CD4-positive, alpha-beta T cell (primary cell): ENCODE measurements around the gene RIMS1. TPM values are rescaled to one million over a fixed set of nuclear protein-coding genes. Genes with fewer than 3 reads are reported as not detected.

Experiments used
- ATAC-seq: fragments of 200-7000 bp; cut with Tn5 transposase; one replicate; pipeline ENCODE4 v1.10.0; 2022; ENCODE audit warnings: mild to moderate bottlenecking; ENCODE audit not compliant: poor library complexity
- CTCF ChIA-PET: fragments of 350-600 bp; sonication (Branson Sonifier 250); formaldehyde crosslinking; loops from one replicate; lab custom pipeline; 2021; ENCODE audit warnings: antibody characterized with exemption, inconsistent platforms; lab: Charles Lee
- POLR2A ChIA-PET: fragments of 350-600 bp; sonication (Branson Sonifier 250); formaldehyde crosslinking; loops from one replicate; lab custom pipeline; 2021; ENCODE audit warnings: antibody characterized with exemption, inconsistent platforms; lab: Charles Lee
- DNase-seq, 14 experiments: peaks; one replicate each; pipeline ENCODE4 v3.0.0-alpha.2; 2013 to 2020; ENCODE audit warnings: mixed read lengths in 2 of 14
- H3K27ac ChIP-seq, 2 donors: one replicate each; pipeline versions ENCODE4 v1.5.1 to v1.7.0; 2013; ENCODE audit warnings: low read length in 2 of 2, low read depth in 1 of 2, mild to moderate bottlenecking in 1 of 2
- H3K27me3 ChIP-seq, 2 experiments: 1 replicate in 1 of 2; 2 replicates in 1 of 2; pipeline versions ENCODE4 v1.6.1 to v1.7.0; 2013; ENCODE audit warnings: low read length in 2 of 2, control low read depth in 1 of 2, mild to moderate bottlenecking in 1 of 2, moderate library complexity in 1 of 2; ENCODE audit not compliant: insufficient read depth in 2 of 2, control insufficient read depth in 1 of 2
- H3K36me3 ChIP-seq: one replicate; pipeline ENCODE4 v1.6.1; 2013; ENCODE audit warnings: low read length, control low read depth; ENCODE audit not compliant: insufficient read depth
- H3K4me1 ChIP-seq: one replicate; pipeline ENCODE4 v1.6.1; 2013; ENCODE audit warnings: low read length, control low read depth; ENCODE audit not compliant: insufficient read depth
- H3K4me3 ChIP-seq: one replicate; pipeline ENCODE4 v1.5.1; 2013; ENCODE audit warnings: mild to moderate bottlenecking, low read length, moderate library complexity
- H3K9me3 ChIP-seq, 2 experiments: 1 replicate in 1 of 2; 2 replicates in 1 of 2; pipeline versions ENCODE4 v1.6.1 to v1.7.0; 2013; ENCODE audit warnings: low read length in 2 of 2, mild to moderate bottlenecking in 2 of 2, control low read depth in 1 of 2, moderate library complexity in 1 of 2; ENCODE audit not compliant: control insufficient read depth in 1 of 2, insufficient read depth in 1 of 2
- H3K27ac Mint-ChIP-seq: one replicate; pipeline ENCODE4 v1.8.0; 2020; ENCODE audit warnings: mixed read lengths
- H3K27me3 Mint-ChIP-seq: one replicate; pipeline ENCODE4 v1.8.0; 2021; ENCODE audit warnings: mixed read lengths
- H3K36me3 Mint-ChIP-seq: one replicate; pipeline ENCODE4 v1.8.0; 2021; ENCODE audit warnings: low read depth, mixed read lengths
- H3K4me1 Mint-ChIP-seq: one replicate; pipeline ENCODE4 v1.8.0; 2021; ENCODE audit warnings: low read depth, mixed read lengths
- H3K4me3 Mint-ChIP-seq: one replicate; pipeline ENCODE4 v1.8.0; 2020; ENCODE audit warnings: mild to moderate bottlenecking, mixed read lengths
- H3K9me3 Mint-ChIP-seq: one replicate; pipeline ENCODE4 v1.8.0; 2020; ENCODE audit warnings: mixed read lengths
- CTCF ChIP-seq: fragments of 200-600 bp; IDR thresholded peaks from one replicate; pipeline ENCODE4 v1.8.0; 2022; ENCODE audit warnings: antibody characterized with exemption, mild to moderate bottlenecking
- intact Hi-C, 2 experiments: fragments of 100-400 bp; cut with DNase I in 1 of 2; cut with micrococcal nuclease in 1 of 2; formaldehyde crosslinking; loops; one replicate each; pipeline versions ENCODE4 v1.15.1 to v1.9.0; 2023 to 2025; cut with DNase I, micrococcal nuclease
- total RNA-seq, 174 experiments: library from RNA in 2 of 174; stranded (reverse) in 2 of 174; gene quantifications; one replicate each; pipeline ENCODE4 v1.2.3 and lab custom pipeline; 2021 to 2026

The RIMS1 gene
- total RNA-seq, 2 experiments from 2014 or later: not detected

GRCh38 chr6:71852948-71853347 lies 33.4 kb upstream of the RIMS1 start:
- Mint-ChIP-seq H3K27ac (no peak overlapping the region), H3K9me3 (peaks cover 4% of the 10 kb centered on the region), H3K27me3 (no peaks in the 10 kb centered on the region), H3K4me3 (no peak overlapping the region), H3K4me1 (no peaks in the 10 kb centered on the region), H3K36me3 (no peaks in the 10 kb centered on the region)
- ChIA-PET POLR2A (no interaction called here), CTCF (no interaction called here)
- Histone ChIP-seq H3K4me1 (no peaks in the 10 kb centered on the region), H3K9me3 (peaks cover 0 to 5% of the 10 kb centered on the region in 2 experiments), H3K4me3 (no peak overlapping the region), H3K27me3 (no peaks in the 10 kb centered on the region), H3K27ac (no peak overlapping the region), H3K36me3 (no peaks in the 10 kb centered on the region)
- DNase-seq: no peak
- no peak for ATAC-seq
- TF ChIP-seq CTCF: no peak
- intact Hi-C loops: no loop called here

- Histone ChIP-seq H3K36me3 (no peaks in the 10 kb centered on the region), H3K27me3 (no peaks in the 10 kb centered on the region), H3K4me3 (no peak overlapping the region), H3K4me1 (no peaks in the 10 kb centered on the region), H3K9me3 (peaks cover 0 to 5% of the 10 kb centered on the region in 2 experiments), H3K27ac (no peak overlapping the region)
- H3K27me3 Mint-ChIP-seq: no peaks in the 10 kb centered on the region
- H3K36me3 Mint-ChIP-seq: no peaks in the 10 kb centered on the region
- CTCF ChIA-PET: no interaction called here
- no peaks in the 10 kb centered on the region for H3K4me1 Mint-ChIP-seq
- H3K27ac Mint-ChIP-seq: no peak overlapping the region
- POLR2A ChIA-PET: no interaction called here
- ATAC-seq (no peak), DNase-seq (no peak)
- no peak overlapping the region for H3K4me3 Mint-ChIP-seq
- intact Hi-C loops: no loop called here
- H3K9me3 Mint-ChIP-seq: peaks cover 4% of the 10 kb centered on the region
- TF ChIP-seq CTCF: no peak
Measured at GRCh38 chr6:71855406-71855805, 30.9 kb upstream of the RIMS1 start.

- no peak overlapping the region for H3K27ac ChIP-seq
- Mint-ChIP-seq H3K4me3 (no peak overlapping the region), H3K9me3 (no peaks in the 10 kb centered on the region), H3K27ac (no peak overlapping the region), H3K4me1 (no peaks in the 10 kb centered on the region), H3K36me3 (no peaks in the 10 kb centered on the region), H3K27me3 (peaks cover 9% of the 10 kb centered on the region)
- no peaks in the 10 kb centered on the region for H3K36me3 ChIP-seq
- H3K27me3 ChIP-seq: no peaks in the 10 kb centered on the region
- DNase-seq (no peak), ATAC-seq (no peak)
- no peaks in the 10 kb centered on the region for H3K4me1 ChIP-seq
- H3K9me3 ChIP-seq: no peaks in the 10 kb centered on the region
- POLR2A ChIA-PET: no interaction called here
- no peak overlapping the region for H3K4me3 ChIP-seq
- CTCF ChIA-PET: no interaction called here
- no peak for TF ChIP-seq CTCF
- intact Hi-C loops: no loop called here
Measured at GRCh38 chr6:71879016-71879415, 7.3 kb upstream of the RIMS1 start.
